ENCODE measurements around the gene PFKM.

- no peak for TF ChIP-seq POLR2A (IDR thresholded peaks at IDR 0.05)
- TF ChIP-seq CTCF (IDR thresholded peaks at IDR 0.05) = no peak
- TF ChIP-seq EP300 (IDR thresholded peaks at IDR 0.05) = no peak
These were observed 75.6 kb downstream of the PFKM start for GRCh38 chr12:48194799-48195201.

All from ovary (tissue), 3 donors.